ENCODE data around the gene OR4N2. TPM values are rescaled to one million over a fixed set of nuclear protein-coding genes. Genes with fewer than 3 reads are reported as not detected.
"Not testable (repeated sequence)": the region's sequence is repeated elsewhere in the genome, so short reads cannot be mapped to it uniquely, and the experiment has no call there.

OR4N2 gene
- total RNA-seq = not detected

GRCh38 chr14:19803470-19803869 is at the start of gene OR4N2:
OR4N2 (plus strand) TSS chr14:19803770; CDS start chr14:19827449, 23,679 bp downstream.
- H3K4me1 ChIP-seq; DNase-seq; H3K4me3 ChIP-seq; H3K9me3 ChIP-seq; H3K36me3 ChIP-seq; intact Hi-C loops (cut with DNase I); H3K9ac ChIP-seq (ENCODE audit: low read depth in 2 of 2, low read length in 2 of 2); H3K27ac ChIP-seq; H3K27me3 ChIP-seq: not testable (repeated sequence)

GRCh38 chr14:19754172-19754571 is 49.4 kb upstream of the OR4N2 start:
- H3K27me3 ChIP-seq = no peaks in the 10 kb centered on the region
- H3K36me3 ChIP-seq = no peaks in the 10 kb centered on the region
- H3K9me3 ChIP-seq = no peaks in the 10 kb centered on the region
- H3K4me1 ChIP-seq = no peaks in the 10 kb centered on the region
- DNase-seq = no peak
- no peak for TF ChIP-seq CTCF (IDR thresholded peaks at IDR 0.05)
- intact Hi-C loops (cut with DNase I) = no loop called here
- no peak overlapping the region for H3K4me3 ChIP-seq
- H3K27ac ChIP-seq = no peak overlapping the region
- H3K9ac ChIP-seq (ENCODE audit: low read depth in 2 of 2, low read length in 2 of 2) = no peak overlapping the region

- intact Hi-C loops (cut with DNase I) = not testable (repeated sequence)
Observed at GRCh38 chr14:19771491-19771890, 32.1 kb upstream of the OR4N2 start.

GRCh38 chr14:19771895-19772430 is 31.6 kb upstream of the OR4N2 start:
- no peaks in the 10 kb centered on the region for H3K36me3 ChIP-seq

More at GRCh38 chr14:19771491-19771890, 32.1 kb upstream of the OR4N2 start:
- not testable (repeated sequence) for H3K4me1 ChIP-seq; H3K27ac ChIP-seq; H3K9me3 ChIP-seq; DNase-seq; H3K36me3 ChIP-seq; H3K9ac ChIP-seq (ENCODE audit: low read depth in 2 of 2, low read length in 2 of 2); H3K27me3 ChIP-seq; H3K4me3 ChIP-seq

GRCh38 chr14:19772454-19772853 is 31.1 kb upstream of the OR4N2 start:
- H3K4me1 ChIP-seq; H3K9ac ChIP-seq (ENCODE audit: low read depth in 2 of 2, low read length in 2 of 2); H3K36me3 ChIP-seq; DNase-seq; H3K9me3 ChIP-seq; H3K4me3 ChIP-seq; H3K27me3 ChIP-seq; intact Hi-C loops (cut with DNase I); H3K27ac ChIP-seq: not testable (repeated sequence)

More at GRCh38 chr14:19771895-19772430, 31.6 kb upstream of the OR4N2 start:
- TF ChIP-seq CTCF (IDR thresholded peaks at IDR 0.05) = no peak
- no peak for DNase-seq
- no peaks in the 10 kb centered on the region for H3K9me3 ChIP-seq
- no peaks in the 10 kb centered on the region for H3K27me3 ChIP-seq
- intact Hi-C loops (cut with DNase I) = no loop called here
- H3K27ac ChIP-seq = no peak overlapping the region
- H3K4me3 ChIP-seq = no peak overlapping the region
- no peak overlapping the region for H3K9ac ChIP-seq (ENCODE audit: low read depth in 2 of 2, low read length in 2 of 2)
- H3K4me1 ChIP-seq = no peaks in the 10 kb centered on the region

- H3K9me3 ChIP-seq; H3K36me3 ChIP-seq; DNase-seq; H3K4me3 ChIP-seq; intact Hi-C loops (cut with DNase I); H3K9ac ChIP-seq (ENCODE audit: low read depth in 2 of 2, low read length in 2 of 2); H3K4me1 ChIP-seq; H3K27ac ChIP-seq; H3K27me3 ChIP-seq: not testable (repeated sequence)
Observed at GRCh38 chr14:19773204-19773603, 30.4 kb upstream of the OR4N2 start, which contains the start of gene OR4M1. OR4M1 (plus strand) TSS chr14:19773504; CDS start chr14:19780323, 6,819 bp downstream.

GRCh38 chr14:19775587-19775986 is 28.0 kb upstream of the OR4N2 start:
- Histone ChIP-seq H3K9ac (ENCODE audit: low read depth in 2 of 2, low read length in 2 of 2) (no peak overlapping the region), H3K27ac (no peak overlapping the region), H3K27me3 (no peaks in the 10 kb centered on the region), H3K4me1 (no peaks in the 10 kb centered on the region), H3K9me3 (no peaks in the 10 kb centered on the region), H3K36me3 (no peaks in the 10 kb centered on the region), H3K4me3 (no peak overlapping the region)
- no peak for TF ChIP-seq CTCF (IDR thresholded peaks at IDR 0.05)
- intact Hi-C loops (cut with DNase I) = no loop called here
- DNase-seq = no peak

- DNase-seq; intact Hi-C loops (cut with DNase I); H3K27ac ChIP-seq; H3K4me3 ChIP-seq; H3K4me1 ChIP-seq; H3K9me3 ChIP-seq; H3K27me3 ChIP-seq; H3K9ac ChIP-seq (ENCODE audit: low read depth in 2 of 2, low read length in 2 of 2); H3K36me3 ChIP-seq: not testable (repeated sequence)
Observed at GRCh38 chr14:19785848-19786247, 17.7 kb upstream of the OR4N2 start.

GRCh38 chr14:19787318-19787717 is 16.3 kb upstream of the OR4N2 start:
- H3K27me3 ChIP-seq; H3K36me3 ChIP-seq; H3K27ac ChIP-seq; DNase-seq; H3K9me3 ChIP-seq; H3K9ac ChIP-seq (ENCODE audit: low read depth in 2 of 2, low read length in 2 of 2); H3K4me1 ChIP-seq; H3K4me3 ChIP-seq; intact Hi-C loops (cut with DNase I): not testable (repeated sequence)

GRCh38 chr14:19788150-19788549 is 15.4 kb upstream of the OR4N2 start:
- H3K4me1 ChIP-seq; H3K9ac ChIP-seq (ENCODE audit: low read depth in 2 of 2, low read length in 2 of 2); H3K36me3 ChIP-seq; H3K4me3 ChIP-seq; H3K27ac ChIP-seq; H3K9me3 ChIP-seq; DNase-seq; intact Hi-C loops (cut with DNase I); H3K27me3 ChIP-seq: not testable (repeated sequence)

GRCh38 chr14:19796520-19797108 is 7.0 kb upstream of the OR4N2 start:
- H3K9ac ChIP-seq (ENCODE audit: low read depth in 2 of 2, low read length in 2 of 2); H3K4me3 ChIP-seq; H3K4me1 ChIP-seq; intact Hi-C loops (cut with DNase I); H3K9me3 ChIP-seq; H3K27me3 ChIP-seq; H3K36me3 ChIP-seq; H3K27ac ChIP-seq; DNase-seq: not testable (repeated sequence)

Data from colonic mucosa (tissue), 4 donors.